ENCODE data around the gene C17orf114.

Gene C17orf114

GRCh38 chr17:4802228-4802627 is at the start of gene C17orf114:
Gene C17orf114 (minus strand): TSS chr17:4802328.
- Histone ChIP-seq H3K18ac (ENCODE audit: low read depth, low read length) (no peak within 1 kb of the TSS), H3K27me3 (ENCODE audit: control insufficient read depth, insufficient read depth, low read length) (no peaks in the 10 kb centered on the region), H2BK5ac (ENCODE audit: low read depth, low read length, poor library complexity, severe bottlenecking) (no peak within 1 kb of the TSS), H3K4me1 (ENCODE audit: control insufficient read depth, insufficient read depth, low read length) (no peaks in the 10 kb centered on the region), H3K79me1 (ENCODE audit: low read depth in 1 of 2, low read length in 2 of 2) (peaks cover 3 to 25% of the 10 kb centered on the region in 2 experiments; a peak in 3 of 4 replicates), H3K23ac (ENCODE audit: low read depth, low read length) (no peak within 1 kb of the TSS), H4K20me1 (ENCODE audit: insufficient read depth, low read length) (no peaks in the 10 kb centered on the region), H2BK15ac (ENCODE audit: low read depth, low read length) (no peak within 1 kb of the TSS), H2BK20ac (ENCODE audit: low read depth, low read length) (no peak within 1 kb of the TSS), H2AFZ (replicated peaks; ENCODE audit: low read length, poor library complexity) (no peak within 1 kb of the TSS), H3K27ac (ENCODE audit: insufficient read depth, low read length) (no peak within 1 kb of the TSS), H3K9me3 (ENCODE audit: control insufficient read depth, insufficient read depth, low read length) (no peaks in the 10 kb centered on the region), H4K91ac (ENCODE audit: insufficient read depth, low read depth, low read length) (no peak within 1 kb of the TSS), H3K36me3 (ENCODE audit: control insufficient read depth, insufficient read depth, low read length) (peaks cover 16% of the 10 kb centered on the region), H2AK5ac (ENCODE audit: low read depth, low read length) (no peak within 1 kb of the TSS), H2BK120ac (ENCODE audit: low read depth, low read length) (no peak within 1 kb of the TSS), H3K9ac (ENCODE audit: low read depth, low read length) (no peak within 1 kb of the TSS), H2AK9ac (replicated peaks; ENCODE audit: low read depth, low read length, poor library complexity) (peak within 1 kb of the TSS; percentile 24), H4K5ac (ENCODE audit: low read depth, low read length) (no peak within 1 kb of the TSS), H3K4me2 (ENCODE audit: low read depth, low read length) (no peak within 1 kb of the TSS), H3K4ac (ENCODE audit: low read depth, low read length) (no peak within 1 kb of the TSS), H3K4me3 (ENCODE audit: insufficient read depth, low read depth, low read length) (no peak within 1 kb of the TSS), H3K56ac (ENCODE audit: extremely low read depth, insufficient read depth, low read length) (no peak within 1 kb of the TSS), H3K14ac (replicated peaks; ENCODE audit: low read depth, low read length) (no peak within 1 kb of the TSS), H3K9me1 (ENCODE audit: insufficient read depth, low read length) (peaks cover 5% of the 10 kb centered on the region), H4K8ac (ENCODE audit: low read depth in 2 of 2, low read length in 2 of 2) (no peak within 1 kb of the TSS)
- no peak for DNase-seq
- dilution Hi-C loops (cut with HindIII; ENCODE audit: low sequenced_read_pairs, unreplicated experiment) = no loop called here
- ChIA-PET POLR2A (ENCODE audit: unreplicated experiment) (no interaction called here), CTCF (no interaction called here)
- intact Hi-C loops (cut with micrococcal nuclease) = no loop called here
- no CpG with 5 or more reads among the region's 9 CpGs for WGBS, 2 experiments (ENCODE audit: extremely low coverage in 2 of 2, insufficient read length in 1 of 2)
- in situ Hi-C loops (cut with MboI; ENCODE audit: low sequenced_read_pairs) = no loop called here
- BruUV-seq (replicated peaks) = no TSS peak
- ATAC-seq (ENCODE audit: low read depth) = no peak
- no peak for TF ChIP-seq SMC3 (IDR thresholded peaks at IDR 0.05; ENCODE audit: low read depth, low read length)
